Head of caudate nucleus (tissue), 42 donors: ENCODE measurements around the gene CHMP6.
"Not testable (repeated sequence)": the region's sequence is repeated elsewhere in the genome, so short reads cannot be mapped to it uniquely, and the experiment has no call there.

Experiments
- DNase-seq, 42 donors: peaks; one replicate each; pipeline versions ENCODE4 v3.0.0 to v3.0.0-alpha.2; 2020 to 2021; ENCODE audit warnings: mixed read lengths in 7 of 42
- intact Hi-C: fragments of 100-400 bp; cut with DNase I; formaldehyde crosslinking; loops from one replicate; pipeline ENCODE4 v1.15.0; 2022

CHMP6 gene

GRCh38 chr17:81002013-81002384 lies 10.4 kb downstream of the CHMP6 start:
- intact Hi-C loops = no loop called here
- DNase-seq = no peak

DNA sequence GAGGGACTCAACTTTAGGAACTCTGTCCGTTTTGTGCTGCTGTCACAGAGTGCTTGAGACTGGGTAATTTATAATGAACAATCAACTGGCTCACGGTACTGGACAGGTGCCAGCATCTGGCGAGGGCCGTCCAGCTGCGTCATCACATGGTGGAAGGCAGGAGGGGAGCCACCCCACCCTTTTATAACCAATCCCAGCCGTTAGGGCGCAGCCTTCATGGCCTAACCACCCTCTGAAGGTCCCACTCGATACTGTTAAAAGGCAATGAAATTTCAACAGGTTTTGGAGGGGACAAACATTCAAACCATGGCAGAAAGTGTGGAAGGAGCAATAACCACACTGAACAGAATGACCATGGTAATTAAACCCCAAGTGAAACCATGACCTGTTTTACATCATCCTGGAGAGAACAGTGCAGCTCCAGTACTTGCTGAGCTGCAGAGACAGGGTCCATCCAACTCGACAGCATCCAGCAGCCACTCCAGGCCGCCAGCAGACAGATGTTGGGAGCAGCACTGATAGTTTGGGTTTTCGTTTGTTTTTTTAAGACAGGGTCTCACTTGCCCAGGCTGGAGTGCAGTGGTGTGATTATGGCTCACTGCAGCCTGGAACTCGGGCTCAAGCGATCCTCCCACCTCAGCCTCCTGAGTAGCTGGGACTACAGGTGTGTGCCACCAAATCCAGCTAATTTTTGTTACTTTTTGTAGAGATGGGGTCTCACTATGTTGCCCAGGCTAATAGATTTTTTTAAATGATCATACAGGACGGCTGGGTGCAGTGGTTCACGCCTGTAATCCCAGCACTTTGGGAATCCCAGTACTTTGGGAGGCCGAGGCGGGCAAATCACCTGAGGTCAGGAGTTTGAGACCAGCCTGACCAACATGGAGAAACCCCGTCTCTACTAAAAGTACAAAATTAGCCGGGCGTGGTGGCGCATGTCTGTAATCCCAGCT lies 11.0 kb downstream of the CHMP6 start:
- intact Hi-C loops = no loop called here

GRCh38 chr17:81003711-81004475 lies 12.3 kb downstream of the CHMP6 start:
- intact Hi-C loops = no loop called here
- peak in 2 of 42 donors; percentile 18 to 37 for DNase-seq

More for the DNA sequence above, 11.0 kb downstream of the CHMP6 start:
- DNase-seq = peak in 35 of 42 donors; percentile 34 to 85 (median 62)

- intact Hi-C loops = no loop called here
- DNase-seq = no peak
These were observed 15.2 kb downstream of the CHMP6 start for GRCh38 chr17:81006891-81007290.

DNA sequence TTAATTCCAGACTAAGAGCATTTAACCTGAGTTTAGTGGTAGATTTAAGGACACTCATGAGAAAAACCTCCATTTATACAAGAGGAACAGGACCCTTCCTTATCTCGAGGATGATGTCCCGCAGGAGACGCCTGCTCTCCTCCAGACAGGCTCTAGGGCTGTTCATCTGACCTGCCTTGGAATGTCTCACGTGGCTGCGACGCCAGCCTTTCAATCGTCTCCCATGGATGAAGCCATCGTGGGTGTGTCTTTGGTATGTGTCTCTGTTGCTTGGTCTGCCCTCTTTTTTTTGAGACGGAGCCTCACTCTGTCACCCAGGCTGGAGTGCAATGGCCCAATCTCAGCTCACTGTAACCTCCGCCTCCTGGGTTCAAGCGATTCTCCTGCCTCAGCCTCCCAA lies 16.5 kb downstream of the CHMP6 start:
- no peak for DNase-seq
- intact Hi-C loops = no loop called here

GRCh38 chr17:81009136-81009535 lies 17.5 kb downstream of the CHMP6 start:
- DNase-seq = no peak
- intact Hi-C loops = no loop called here

GRCh38 chr17:81010935-81011334 lies 19.3 kb downstream of the CHMP6 start:
- DNase-seq = no peak
- intact Hi-C loops = no loop called here

DNA sequence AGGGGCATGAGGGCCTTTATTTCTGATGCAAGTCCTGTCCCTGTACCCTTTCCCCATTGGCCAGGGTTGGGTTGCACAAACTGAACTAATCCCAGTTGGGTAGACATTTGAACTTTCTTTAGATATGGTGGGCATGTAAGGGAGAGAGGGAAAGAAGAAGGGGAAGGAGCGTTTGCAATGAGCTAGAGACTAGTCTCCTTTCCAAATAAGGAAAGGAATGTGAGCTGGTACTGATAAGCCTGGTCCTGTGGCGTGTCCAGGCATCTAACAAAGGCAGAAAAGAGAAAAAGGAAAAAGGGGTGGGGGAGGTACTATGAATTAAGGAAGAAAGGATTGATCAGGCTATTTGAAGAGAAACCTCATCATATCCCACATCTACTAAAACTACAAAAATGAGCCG lies 20.3 kb downstream of the CHMP6 start:
- no peak for DNase-seq
- intact Hi-C loops = no loop called here

DNA sequence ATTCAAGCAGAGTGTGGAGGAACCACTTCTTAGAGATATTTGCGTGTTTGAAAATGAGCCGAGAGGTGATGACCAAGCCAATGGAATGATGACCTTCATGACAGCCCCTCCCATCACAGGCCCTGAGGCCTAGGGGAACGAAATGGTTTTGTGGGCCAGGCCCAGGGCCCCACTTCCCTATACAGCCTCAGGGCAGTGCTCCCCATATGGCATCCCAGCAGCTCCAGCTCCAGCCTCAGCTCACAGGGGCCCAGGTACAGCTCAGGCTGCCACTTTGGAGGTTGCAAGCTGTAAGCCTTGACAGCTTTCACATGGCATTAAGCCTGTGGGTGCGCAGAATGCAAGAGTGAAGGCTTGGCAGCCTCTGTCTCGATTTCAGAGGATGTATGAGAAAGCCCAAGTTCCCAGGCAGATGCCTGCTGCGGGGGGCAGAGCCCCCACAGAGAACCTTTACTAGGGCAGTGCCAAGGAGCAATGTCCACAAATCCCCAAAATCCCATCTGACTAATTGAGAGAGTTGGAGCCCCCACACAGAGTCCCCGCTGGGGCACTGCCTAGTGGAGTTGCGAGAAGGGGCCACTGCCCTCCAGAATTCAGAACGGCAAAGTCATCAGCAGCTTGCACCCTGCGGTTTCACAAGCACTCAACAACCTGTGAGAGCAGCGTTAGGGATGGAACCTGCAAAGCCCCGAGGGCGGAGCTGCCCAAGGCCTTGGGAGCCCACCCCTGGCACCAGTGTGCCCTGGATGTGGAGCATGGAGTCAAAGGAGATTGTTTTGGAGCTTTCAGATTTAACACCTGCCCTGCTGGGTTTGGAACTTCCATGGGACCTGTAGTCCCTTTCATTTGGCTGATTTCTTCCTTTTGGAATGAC lies 21.2 kb downstream of the CHMP6 start:
- intact Hi-C loops = no loop called here
- peak in 4 of 42 donors; percentile 0 to 47 (median 30) for DNase-seq

- DNase-seq = no peak
- intact Hi-C loops = no loop called here
These were observed 22.0 kb downstream of the CHMP6 start for GRCh38 chr17:81013642-81014041.

- intact Hi-C loops = no loop called here
- no peak for DNase-seq
These were observed 23.5 kb downstream of the CHMP6 start for GRCh38 chr17:81015136-81015535.

- intact Hi-C loops = no loop called here
- no peak for DNase-seq
These were observed 24.9 kb downstream of the CHMP6 start for GRCh38 chr17:81016575-81016974.

DNA sequence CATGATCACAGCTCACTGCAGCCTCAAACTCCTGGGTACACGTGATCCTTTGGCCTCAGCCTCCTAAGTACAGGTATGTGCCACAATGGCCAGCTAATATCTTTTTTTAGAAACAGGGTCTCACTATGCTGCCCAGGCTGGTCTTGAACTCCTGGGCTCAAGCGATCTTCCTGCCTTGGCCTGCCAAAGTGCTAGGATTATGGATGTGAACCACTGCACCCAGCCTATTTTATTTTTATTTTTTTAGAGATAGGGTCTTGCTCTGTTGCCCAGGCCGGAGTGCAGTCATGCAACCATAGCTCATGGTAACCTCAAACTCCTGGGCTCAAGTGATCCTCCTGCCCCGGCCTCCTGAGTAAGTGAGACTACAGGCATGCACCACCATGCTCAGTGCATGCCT lies 25.7 kb downstream of the CHMP6 start:
- intact Hi-C loops, DNase-seq: not testable (repeated sequence)

GRCh38 chr17:81018044-81018802 lies 26.6 kb downstream of the CHMP6 start:
- peak in 4 of 42 donors; percentile 5 to 37 (median 29) for DNase-seq
- intact Hi-C loops = no loop called here

GRCh38 chr17:81019563-81020442 lies 28.2 kb downstream of the CHMP6 start:
- peak in 2 of 42 donors; percentile 2 to 16 for DNase-seq
- intact Hi-C loops = no loop called here

- DNase-seq = no peak
- intact Hi-C loops = no loop called here
These were observed 28.8 kb downstream of the CHMP6 start for GRCh38 chr17:81020443-81020766.

DNA sequence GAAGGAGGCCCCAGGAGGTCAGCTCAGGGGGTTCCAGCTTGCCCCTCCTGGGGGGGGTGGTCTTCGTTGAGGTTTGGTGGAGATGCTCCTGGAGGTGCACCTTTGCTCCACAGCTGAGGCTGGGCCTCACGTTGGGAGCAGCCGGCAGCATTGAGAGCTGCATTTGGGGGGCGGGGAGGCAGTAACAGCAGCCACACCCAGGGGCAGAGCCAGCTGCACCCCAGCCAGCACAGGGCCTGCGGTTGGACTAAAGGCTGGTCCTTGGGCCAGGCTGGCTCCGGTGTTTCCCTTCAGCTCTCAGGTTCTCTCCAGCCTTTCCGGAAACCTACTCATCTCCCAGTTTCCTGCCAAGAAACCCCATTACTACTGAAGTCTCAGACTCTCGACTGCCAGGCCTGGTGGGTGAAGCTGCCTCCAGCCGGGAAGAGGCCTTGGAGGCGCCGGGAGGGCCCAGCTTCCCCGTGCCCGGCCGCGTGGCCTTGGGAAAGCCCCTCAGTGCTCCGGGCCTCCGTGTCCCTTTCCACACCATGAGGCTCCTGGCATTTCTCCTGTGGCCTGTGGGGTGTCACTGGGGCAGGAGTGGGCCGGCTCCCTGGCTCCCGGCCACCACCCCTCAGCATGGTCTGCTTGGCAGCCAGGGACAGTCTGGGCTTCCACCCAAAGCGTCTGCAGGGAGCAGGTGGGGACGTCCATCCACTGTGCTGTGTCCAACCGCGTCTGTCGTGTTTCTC lies 29.3 kb downstream of the CHMP6 start:
- peak in 20 of 42 donors; percentile 36 to 79 (median 58) for DNase-seq
- intact Hi-C loops = no loop called here
